HG03457 (cell line): Measurements from ENCODE around the gene OR2AT4.
"Not testable (repeated sequence)": the region's sequence is repeated elsewhere in the genome, so short reads cannot be mapped to it uniquely, and the experiment has no call there.

Source experiments
- ATAC-seq: cut with Tn5 transposase; IDR thresholded peaks from one replicate; pipeline ENCODE4 v1.9.1; 2021; ENCODE audit warnings: moderate number of reproducible peaks; ENCODE audit not compliant: unreplicated experiment

OR2AT4 gene

DNA sequence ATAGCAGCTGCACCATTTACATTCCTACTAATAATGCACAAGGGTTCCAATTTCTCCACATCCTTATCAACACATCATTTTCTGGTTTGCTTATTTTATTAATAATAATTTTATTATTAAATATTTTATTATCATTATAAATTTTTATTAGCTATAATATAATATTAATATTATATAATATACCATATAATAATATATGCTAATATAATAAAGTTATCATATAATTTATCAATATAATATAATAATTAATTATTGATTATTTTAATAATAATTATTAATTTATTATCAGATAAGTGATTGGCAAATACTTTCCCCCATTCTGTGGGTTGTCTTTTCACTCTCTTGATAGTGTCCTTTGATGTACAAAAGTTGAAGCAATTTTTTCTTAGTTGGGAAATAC is 27.7 kb downstream of the OR2AT4 start:
- ATAC-seq = no peak

DNA sequence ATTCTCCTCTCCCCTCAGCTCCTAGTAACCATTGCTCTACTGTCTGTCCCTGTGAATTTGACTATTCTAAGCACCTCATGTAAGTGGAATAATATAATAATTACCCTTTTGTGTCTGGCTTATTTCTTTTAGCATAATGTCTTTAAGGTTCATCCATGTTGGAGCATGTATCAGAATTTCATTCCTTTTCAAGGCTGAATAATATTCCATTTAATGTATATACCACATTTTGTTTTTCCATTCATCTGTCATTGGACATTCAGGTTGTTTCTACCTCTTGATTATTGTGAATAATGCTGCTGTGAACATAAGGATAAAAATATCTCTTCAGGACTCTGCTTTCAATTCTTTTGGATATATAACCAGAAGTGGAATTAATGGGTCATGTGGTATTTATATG is 28.1 kb downstream of the OR2AT4 start:
- ATAC-seq = no peak

DNA sequence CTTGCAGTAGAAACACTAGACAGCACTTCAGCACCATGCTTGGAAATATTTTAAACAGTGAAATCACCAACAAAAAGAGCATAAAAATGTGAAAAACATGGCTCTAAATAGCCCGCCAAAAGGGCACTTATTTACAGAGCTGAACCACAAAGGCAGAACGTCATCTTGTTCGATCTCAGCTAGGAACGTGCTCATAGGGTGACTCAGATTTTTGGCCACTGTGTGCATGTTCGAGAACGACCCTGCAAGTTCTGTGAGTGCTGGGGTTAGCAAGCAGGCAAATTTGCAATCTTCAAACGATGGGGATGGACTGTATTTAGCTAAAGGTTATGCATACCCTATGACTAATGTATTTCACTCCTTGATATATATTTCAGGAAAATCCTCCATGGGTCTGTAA is 30.6 kb downstream of the OR2AT4 start:
- no peak for ATAC-seq

DNA sequence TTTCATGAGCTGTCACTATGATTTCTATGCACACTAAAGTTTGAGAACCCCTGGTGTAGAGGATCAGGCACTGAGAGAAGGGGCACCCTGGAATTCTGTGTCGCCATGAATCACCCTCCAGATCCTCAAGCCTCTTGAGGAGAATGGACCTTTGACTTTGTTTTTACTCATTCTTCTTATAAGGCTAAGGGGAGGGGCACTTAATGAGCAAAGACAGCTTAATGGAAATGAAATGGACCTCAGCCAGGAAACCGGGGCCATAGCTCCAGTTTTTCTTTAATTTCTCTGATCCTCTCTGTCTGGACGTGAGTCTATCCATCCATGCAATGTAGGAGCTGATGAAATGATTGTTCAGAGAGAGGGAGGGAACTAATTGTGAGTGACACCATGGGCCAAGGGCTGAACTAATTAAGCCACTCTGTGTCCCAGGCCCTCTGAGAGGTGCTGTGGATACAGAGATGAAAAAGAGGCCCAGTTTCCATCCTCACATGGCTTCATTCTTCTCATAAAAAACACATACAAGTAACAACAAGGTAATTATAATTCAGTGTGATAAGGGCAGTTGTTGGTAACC is 32.8 kb downstream of the OR2AT4 start:
- ATAC-seq = no peak

DNA sequence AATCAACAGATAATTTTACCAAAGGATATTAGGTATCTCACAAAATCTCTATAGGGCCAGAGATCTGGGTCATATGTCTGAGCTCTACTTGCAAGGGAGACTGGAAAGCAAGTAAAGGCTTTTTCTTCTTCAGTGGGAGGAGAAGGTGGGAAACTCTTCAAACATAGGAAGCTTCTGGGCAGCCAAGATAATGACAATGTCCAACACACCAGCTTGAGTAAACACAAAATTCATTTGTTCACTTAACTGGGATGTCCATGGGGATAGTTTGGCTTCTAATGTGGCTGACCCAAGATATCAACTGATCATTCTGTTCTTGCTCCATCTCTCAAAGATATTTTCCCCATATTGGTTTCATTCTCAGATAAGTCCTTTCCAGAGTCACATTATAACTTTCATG is 37.4 kb downstream of the OR2AT4 start:
- ATAC-seq = no peak

DNA sequence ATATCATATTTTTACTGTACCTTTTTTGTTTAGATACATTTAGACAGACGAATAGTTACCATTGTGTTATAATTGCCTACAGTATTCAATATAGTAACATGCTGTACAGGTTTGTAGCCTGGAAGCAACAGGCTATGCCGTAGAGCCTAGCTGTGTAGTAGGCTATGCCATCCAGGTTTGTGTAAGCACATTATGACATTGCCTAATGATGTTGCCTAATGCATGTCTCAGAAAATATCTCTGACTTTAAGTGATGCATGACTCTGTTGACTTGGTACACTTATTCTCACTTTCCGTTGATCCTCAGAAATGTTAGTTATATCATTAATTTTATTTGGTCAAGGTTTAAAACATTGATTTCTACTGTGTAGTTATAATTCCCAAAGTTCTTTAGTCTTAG is 39.9 kb downstream of the OR2AT4 start:
- no peak for ATAC-seq

DNA sequence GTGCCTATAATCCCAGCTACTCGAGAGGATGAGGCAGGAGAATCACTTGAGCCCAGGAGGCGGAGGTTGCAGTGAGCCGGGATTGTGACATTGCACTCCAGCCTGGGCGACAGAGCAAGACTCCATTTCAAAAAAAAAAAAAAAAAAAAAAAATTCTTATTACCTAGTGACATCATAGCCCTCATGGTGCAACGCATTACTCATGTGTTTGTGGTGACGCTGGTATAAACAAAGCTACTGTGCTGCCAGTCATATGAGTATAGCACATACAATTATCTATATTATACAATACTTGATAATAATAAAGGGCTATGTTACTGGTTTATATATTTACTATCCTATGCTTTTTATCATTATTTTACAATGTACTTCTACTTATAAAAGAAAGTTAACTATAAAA is 41.2 kb downstream of the OR2AT4 start:
- no peak for ATAC-seq

DNA sequence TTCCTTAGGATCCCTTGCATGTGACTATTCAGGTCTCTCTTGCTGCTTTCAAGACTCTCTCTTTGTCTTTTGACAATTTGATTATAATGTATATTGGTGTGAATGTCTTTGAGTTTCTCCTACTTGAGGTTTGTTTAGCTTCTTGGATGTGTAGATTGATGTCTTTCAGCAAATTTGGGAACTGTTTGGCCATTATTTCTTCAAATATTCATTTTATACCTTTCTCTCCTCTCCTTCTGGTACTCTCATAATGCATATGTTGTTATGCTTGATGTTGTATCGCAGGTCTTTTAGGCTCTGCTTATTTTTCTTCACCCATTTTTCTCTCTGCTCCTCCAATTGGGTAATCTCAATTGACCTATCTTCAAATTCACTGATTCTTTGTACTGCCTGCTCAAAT is 44.2 kb downstream of the OR2AT4 start:
- ATAC-seq = no peak

DNA sequence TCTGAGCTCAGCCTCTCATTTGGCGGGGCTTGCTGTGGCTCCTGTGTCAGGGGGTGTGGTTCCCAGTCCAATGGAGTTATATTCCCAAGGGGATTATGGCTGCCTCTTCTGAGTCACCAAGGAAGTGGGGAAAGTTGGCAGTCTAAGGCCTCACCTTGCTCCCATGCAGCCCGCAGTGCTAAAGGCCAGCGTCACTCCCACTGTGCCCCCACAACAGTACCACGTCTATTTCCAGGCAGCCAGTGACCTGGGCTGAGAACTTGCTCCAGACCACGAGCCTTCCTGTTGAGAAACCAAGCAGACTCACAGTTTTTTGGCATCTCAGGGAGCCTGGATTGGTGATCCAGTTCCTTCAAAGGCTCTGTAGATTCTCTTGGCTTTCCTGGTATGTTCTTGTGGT is 45.6 kb downstream of the OR2AT4 start:
- ATAC-seq = no peak

DNA sequence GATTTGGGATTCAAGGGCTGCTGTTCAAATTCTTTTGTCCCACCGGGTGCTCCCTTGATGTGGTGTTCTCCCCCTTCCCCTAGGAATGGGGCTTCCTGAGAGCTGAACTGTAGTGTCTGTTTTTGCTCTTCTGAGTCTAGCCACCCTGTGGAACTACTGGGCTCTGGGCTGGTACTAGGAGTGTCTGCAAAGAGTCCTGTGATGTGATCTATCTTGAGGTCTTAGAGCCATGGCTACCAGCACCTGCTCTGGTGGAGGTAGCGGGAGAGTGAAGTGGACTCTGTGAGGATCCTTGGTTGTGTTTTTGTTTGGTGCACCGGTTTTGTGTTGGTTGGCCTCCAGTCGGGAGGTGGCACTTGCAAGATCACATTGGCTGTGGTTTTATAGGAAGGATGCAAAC is 46.2 kb downstream of the OR2AT4 start:
- no peak for ATAC-seq

DNA sequence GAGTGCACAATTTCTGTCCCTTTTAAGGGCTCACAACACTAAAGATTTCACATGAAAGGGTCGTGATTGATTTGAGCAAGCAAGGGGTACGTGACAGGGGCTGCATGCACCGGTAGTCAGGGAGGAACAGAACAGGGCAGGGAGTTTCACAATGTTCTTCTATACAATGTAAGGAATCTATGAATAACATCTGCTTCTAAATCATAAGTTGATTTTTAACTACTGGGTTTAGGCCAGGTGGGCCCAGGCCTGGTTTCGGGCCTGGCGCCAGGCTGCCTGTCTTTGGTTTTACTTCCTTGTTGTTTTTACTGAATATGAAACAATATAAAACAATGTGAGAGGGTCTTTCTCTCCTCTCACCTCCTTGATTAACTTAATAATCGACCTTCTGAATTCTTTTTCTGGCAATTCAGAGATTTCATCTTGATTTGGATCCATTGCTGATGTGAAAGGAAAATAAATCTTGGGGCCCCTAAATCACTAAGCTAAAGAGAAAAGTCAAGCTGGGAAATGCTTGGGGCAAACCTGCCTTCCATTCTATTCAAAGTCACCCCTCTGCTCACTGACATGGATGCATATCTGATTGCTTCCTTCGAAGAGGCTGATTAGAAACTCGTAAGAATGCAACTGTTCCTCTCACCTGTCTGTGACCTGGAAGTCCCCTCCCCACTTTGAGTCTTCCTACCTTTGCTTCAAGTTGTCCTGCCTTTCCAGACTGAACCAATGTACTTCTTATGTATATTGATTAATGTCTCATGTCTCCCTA is 47.0 kb downstream of the OR2AT4 start:
- not testable (repeated sequence) for ATAC-seq

DNA sequence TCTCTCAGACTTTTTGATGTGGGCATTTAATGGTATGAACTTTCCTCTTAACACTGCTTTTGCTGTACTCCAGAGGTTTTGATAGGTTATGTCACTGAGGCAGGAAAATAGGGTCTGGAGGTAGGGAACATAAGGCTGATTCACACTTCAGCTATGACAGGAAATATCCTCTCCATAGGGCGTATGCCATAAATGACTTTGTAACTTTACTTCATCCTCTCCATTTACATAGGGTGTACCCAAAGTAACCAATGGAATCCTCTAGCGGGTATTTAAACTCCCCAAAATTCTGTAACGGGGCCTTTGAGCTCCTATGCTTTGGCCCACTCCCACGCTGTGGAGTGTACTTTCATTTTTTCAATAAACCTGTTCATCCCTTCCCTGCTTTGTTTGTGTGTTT is 49.5 kb downstream of the OR2AT4 start:
- ATAC-seq = no peak

DNA sequence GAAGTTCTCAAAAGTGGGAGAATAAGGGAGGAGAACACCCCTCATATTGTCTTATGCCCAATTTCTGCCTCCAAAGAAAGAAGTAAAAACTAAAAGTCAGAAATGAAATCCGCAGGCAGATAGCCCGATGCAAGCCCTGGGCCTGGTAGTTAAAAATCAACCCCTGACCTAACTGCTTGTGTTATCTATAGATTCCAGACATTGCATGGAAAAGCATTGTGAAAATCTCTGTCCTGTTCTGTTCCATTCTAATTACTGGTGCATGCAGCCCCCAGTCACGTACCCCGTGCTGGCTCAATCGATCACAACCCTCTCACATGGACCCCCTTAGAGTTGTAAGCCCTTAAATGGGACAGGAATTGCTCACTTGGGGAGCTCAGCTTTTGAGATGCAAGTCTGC is 50.0 kb downstream of the OR2AT4 start:
- not testable (repeated sequence) for ATAC-seq

DNA sequence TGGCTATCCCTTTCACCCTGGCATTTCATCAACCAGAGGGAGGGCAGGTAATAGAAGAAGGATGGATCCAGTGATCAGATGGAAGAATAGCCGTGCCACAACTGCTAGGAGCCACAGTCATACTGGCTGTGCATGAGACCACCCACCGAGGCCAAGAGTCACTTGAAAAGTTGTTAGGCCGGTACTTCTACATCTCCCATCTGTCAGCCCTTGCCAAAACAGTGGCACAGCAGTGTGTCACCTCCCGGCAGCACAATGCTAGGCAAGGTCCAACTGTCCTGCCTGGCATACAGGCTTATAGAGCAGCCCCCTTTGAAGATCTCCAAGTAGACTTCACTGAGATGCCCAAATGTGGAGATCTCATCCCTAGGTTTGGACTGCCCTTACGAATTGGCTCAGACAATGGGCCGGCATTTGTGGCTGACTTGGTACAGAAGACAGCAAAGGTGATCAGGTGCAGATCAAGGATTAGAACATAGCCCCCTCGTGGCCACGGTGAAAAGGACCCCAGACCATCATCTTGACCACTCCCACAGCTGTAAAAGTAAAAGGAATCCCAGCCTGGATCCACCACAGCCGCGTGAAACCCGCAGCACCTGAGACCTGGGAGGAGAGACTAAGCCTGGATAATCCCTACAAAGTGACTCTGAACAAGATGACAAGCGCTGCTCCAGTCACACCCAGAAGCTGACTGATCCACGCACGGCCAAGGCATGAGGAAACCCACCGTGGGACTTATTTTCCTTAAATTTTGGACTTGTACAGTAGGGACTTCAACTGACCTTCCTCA is 52.1 kb downstream of the OR2AT4 start:
- not testable (repeated sequence) for ATAC-seq

DNA sequence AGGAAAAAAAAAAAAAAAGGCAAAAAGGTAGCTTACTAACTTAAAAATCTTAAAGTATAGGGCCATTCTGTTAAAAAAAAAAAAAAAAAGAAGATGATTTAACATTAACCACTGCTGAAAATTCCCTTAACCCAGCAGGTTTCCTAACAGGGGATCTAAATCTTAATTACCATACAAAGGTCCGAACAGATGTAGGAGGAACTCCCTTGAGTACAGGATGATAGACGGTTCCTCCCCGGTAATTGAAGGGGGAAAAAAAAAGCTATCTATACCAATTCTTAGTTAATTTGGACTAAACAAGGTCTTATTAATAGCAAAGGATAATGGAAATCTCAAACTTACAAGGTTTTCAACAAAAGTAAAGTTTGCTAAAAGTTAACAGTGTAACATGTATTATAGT is 54.9 kb downstream of the OR2AT4 start:
- not testable (repeated sequence) for ATAC-seq

DNA sequence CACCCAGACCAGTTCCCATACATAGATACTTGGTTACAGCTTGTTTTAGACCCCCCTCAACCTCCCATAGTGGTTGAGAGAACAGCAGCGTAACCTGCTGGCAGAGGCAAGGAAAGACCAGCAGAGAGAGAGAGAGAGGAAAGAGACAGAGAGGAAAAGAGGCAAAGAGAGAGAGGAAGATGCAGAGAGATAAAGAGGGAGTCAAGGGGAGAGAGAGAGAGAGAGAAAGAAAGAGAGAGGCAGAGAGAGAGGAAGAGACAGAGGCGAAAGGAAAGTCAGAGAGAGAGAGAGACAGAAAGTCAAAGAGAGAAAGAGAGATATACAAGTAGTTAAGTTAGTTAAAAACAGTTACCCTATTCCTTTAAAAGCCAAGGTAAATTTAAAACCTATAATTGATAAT is 55.4 kb downstream of the OR2AT4 start:
- ATAC-seq = no peak

DNA sequence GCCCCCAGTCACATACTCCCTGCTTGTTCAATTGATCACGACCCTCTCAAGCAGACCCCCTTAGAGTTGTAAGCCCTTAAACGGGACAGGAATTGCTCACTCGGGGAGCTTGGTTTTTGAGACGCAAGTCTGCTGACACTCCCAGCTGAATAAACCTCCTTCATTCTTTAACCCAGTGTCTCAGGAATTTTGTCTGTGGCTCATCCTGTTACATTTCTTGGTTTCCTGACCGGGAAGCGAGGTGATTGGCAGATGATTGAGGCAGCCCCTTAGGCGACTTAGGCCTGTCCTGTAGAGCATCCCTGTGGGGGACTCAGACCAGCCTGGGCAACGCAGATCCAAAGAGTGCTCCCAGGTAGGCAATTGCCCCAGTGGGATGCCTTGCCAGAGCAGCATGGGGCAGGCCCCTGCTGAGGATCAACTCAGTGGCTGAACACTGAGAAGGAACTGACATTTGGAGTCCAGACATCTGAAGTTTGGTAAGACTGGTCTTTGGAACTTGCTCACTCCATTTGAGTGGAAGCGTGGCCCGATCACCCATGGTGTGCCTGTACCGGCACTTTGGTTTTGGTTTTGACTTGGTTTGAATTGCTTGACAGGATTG is 56.4 kb downstream of the OR2AT4 start:
- ATAC-seq = no peak

DNA sequence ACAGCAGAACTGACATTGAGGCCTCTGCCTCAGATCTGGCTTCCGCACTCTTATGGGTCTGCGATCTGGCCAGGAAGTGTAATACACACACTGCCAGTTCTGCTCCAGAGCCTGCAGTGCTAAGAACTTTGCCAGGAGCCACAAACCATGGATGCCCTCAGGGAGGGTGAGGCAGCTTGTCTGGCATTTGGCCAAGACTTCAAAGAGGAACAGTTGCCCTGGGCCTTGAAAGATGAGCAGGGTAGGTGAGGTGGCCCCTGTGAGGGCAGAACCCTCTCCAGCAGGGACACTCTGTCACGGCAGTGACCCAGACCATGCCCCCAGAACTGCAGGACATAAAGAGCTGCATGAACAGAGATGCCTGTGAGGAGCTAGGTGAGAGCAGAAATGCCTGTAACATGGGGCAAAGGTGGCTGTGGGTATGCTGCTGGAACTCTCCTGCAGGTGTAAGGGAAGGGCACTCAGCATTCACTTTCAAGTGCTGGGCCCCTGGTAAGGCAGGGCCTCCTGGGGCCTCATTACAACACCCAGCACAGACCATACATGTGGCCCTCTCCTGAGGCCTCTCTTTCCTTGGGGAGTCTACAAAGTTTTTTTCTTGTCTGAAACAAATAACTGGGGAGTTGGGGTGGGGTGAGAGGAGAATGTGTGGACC is 60.6 kb downstream of the OR2AT4 start:
- no peak for ATAC-seq

DNA sequence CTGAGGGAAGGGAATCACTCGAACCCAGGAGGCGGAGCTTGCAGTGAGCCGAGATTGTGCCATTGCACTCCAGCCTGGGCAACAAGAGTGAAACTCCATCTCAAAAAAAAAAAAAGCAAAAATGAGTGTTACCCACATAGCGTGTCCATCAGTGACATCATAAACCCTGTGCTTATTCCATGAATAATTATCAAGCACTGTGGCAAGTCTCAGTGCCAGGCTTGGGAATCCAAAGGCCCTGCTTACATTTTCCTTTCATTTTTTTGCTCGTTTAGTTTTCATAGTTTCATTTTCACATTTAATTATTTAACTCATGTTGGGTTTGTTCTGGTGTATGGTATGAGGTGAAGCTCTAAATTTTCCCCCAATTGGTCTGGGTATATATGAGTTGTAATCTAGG is 61.4 kb downstream of the OR2AT4 start:
- no peak for ATAC-seq

DNA sequence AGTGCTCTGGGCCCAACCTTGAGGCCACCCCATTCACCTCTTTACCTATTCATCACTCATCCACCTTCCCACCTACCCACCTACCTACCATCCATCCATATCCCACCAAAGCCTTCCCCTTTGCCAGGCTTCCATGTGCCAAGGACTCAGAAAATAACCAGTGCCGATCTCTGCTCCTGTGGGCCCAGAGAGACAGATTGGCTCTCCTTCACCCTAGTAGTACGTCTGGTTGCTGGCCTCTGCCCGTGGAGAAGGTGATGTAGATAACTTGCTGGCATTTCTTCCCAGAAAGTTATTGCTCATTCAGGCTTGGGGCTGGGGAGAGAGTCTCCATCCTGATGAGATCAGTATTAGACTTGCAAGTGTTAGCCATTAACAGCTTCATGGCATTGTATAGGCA is 62.8 kb downstream of the OR2AT4 start:
- ATAC-seq = no peak

DNA sequence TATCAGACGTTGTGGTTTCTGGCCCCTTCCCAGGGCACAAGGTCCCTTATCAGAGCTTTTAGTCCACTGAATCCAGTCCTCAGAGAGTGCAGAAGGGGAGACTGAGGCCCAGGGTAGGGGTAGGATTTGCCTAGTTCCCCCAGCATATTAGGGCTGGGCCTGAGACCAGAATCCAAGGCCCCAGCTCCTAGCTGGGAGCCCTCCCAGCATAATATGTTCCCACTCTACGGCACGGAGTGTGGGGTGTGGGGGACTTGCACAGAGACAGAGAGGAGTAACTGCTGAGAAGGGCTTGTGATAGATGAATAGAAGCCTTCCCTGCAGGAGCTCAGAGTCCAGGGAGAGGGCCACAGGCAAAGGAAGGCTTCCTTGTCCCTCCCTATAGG is 64.1 kb downstream of the OR2AT4 start:
- no peak for ATAC-seq
